WI38 (cell line): ENCODE results near the gene PRDM16.

Experiments used
- H3K4me3 ChIP-seq: 2 replicates; pipeline ENCODE4 v1.5.1; 2011; ENCODE audit warnings: low read depth, mild to moderate bottlenecking, control low read depth, low read length
- TF ChIP-seq, protein P1 (sequence below): IDR thresholded peaks from 2 replicates; pipeline ENCODE4 v1.5.1; 2012; ENCODE audit warnings: low read depth, mild to moderate bottlenecking, control low read depth, low read length

Gene PRDM16

DNA sequence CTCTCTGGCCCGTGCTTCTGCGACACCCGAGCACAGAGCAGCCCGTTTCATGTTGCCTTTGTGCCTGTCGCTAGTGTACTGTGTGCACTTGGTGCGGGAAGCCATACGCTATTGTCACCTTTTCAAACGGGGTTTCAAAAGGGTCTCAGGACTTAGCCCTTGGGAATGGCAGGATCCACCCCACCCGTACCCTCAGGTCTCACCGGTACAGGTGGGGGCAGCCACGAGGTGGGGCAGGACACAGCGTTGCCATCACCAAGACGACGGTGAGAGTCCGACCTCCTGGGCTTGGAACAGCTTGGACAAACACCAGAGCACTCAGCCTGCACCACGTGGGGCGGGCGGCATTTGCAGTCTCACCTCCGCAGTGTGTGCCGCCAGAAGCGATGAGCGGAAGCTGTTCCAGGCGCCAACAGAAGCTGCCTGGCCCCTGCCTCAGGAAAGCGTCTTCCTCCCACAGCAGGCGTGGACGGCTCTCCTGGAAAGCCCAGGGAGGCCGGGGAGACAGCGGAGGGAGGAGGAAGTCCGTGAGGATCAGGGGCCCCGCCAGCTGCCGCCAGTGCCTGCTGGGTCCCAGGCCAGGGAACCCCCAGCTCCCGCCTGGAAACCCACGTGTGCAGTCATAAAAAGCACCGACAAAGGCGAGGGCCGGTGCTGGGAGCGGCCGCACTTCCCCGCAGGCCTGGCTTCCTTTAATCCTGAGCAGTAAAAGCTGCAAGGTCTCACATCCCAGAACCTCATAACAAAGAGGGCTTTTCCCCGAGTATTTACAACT lies 254.2 kb downstream of the PRDM16 start:
- TF ChIP-seq, protein P1, sequence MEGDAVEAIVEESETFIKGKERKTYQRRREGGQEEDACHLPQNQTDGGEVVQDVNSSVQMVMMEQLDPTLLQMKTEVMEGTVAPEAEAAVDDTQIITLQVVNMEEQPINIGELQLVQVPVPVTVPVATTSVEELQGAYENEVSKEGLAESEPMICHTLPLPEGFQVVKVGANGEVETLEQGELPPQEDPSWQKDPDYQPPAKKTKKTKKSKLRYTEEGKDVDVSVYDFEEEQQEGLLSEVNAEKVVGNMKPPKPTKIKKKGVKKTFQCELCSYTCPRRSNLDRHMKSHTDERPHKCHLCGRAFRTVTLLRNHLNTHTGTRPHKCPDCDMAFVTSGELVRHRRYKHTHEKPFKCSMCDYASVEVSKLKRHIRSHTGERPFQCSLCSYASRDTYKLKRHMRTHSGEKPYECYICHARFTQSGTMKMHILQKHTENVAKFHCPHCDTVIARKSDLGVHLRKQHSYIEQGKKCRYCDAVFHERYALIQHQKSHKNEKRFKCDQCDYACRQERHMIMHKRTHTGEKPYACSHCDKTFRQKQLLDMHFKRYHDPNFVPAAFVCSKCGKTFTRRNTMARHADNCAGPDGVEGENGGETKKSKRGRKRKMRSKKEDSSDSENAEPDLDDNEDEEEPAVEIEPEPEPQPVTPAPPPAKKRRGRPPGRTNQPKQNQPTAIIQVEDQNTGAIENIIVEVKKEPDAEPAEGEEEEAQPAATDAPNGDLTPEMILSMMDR: no peak
- H3K4me3 ChIP-seq: no peak overlapping the region

DNA sequence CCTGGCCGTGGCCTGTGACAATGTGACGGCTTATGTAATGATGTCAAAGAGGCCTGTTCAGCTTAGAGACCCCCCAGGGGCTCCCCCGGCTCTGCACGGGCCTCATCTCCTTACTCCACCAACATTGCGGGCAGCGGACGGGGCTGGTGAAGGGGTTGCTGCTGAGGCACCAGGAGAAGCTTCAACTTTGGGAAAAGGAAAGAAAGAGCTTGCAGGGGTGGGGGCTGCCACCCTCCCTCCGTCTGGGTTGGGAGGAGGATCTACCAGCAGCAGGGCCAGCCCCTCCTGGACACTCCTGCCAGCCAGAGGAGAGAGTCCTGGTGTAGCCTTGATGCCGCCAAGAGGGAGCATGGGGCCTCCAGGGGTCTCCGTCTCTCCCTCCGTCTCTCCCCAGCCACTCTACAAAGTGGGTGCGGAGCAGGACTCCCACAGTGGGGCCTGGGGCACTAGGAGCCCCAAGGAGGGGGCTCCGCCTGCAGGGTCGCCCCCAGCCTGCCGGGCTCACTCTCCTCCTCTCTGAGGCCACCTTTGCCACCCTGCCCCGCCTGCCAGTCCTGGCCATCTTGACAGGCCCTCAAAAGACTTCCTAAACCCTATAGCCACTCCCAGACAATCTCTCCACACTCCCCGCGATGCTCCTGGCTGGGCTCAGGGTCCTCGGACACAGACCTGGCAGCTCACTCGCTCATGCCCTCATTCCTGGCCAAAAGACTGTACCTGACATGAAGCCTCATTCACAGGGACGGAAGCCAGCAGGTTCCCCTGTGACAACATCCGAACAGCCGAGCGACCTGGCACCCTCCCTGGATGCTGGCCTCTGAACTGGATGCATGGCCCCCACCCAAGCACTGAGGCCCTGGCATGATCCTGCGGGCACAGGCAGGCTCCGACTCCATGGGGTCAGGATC lies 255.0 kb downstream of the PRDM16 start:
- TF ChIP-seq, protein P1: no peak

GRCh38 chr1:3324704-3325535 lies 255.9 kb downstream of the PRDM16 start:
- no peak overlapping the region for H3K4me3 ChIP-seq
- TF ChIP-seq, protein P1: no peak

More for the DNA sequence above, 255.0 kb downstream of the PRDM16 start:
- H3K4me3 ChIP-seq: no peak overlapping the region

- TF ChIP-seq, protein P1: no peak
- no peak overlapping the region for H3K4me3 ChIP-seq
Measured at GRCh38 chr1:3326516-3327388, 257.7 kb downstream of the PRDM16 start.

- TF ChIP-seq, protein P1: no peak
- H3K4me3 ChIP-seq: no peak overlapping the region
Measured at GRCh38 chr1:3327389-3327702, 258.3 kb downstream of the PRDM16 start.

DNA sequence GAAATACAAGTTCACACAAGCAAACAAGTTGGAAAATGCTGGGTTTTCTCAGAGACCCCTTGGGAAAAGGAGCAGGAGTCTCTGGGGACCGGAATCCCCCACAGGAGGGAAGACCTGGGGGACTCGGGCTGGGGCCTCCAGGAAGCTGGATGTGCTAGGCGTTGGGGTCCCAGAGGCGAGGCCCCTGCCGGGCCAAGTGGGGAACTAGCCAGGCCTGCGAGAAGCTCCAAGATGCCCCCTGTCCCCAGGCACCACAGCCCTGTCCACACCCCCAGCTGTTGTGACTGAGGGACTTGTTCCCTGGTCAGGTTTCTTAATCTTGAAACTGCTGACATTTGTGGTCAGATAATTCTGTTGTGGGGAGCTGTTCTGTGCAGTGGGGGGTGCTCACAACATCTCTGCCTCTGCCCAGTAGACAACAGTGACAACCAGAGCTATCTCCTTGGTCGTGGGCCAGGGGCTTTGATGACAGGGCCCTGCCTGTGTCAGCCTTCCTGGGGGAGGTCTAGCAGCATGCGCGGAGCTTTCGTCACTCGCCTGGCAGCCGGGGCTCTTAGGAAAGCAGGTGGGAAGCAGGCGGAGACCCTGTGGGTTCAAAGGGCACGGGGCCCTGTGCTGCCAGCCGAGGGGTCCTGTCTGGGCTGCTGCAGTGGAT lies 259.1 kb downstream of the PRDM16 start:
- TF ChIP-seq, protein P1: no peak
- no peak overlapping the region for H3K4me3 ChIP-seq
